ENCODE measurements around the gene RBKS.
A peak's percentile ranks its signal among the peaks of the same experiment; 100 is the strongest.
"Not testable (repeated sequence)": the region's sequence is repeated elsewhere in the genome, so short reads cannot be mapped to it uniquely, and the experiment has no call there.

RBKS gene

DNA sequence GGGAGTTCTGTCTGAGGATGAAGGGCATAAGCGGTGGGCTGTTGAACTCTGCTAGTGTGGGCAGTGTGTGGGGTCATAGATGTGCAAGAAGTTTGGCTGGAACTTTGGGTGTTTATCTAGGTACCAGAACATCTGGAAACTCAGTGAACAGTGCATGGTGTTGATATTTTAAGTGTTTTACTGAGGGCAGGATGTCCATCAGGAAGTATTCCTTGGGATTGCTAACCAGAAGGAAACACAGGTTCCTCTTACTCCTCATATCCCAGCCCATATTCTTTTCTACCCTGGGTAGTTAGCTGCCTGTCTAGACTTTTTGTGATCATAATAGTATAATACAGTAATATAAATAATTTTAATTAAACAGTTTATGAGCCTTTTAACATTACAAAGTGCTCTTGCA, 15.9 kb upstream of the RBKS start:
- no peak for DNase-seq (ENCODE audit: low read depth, low spot score)

DNA sequence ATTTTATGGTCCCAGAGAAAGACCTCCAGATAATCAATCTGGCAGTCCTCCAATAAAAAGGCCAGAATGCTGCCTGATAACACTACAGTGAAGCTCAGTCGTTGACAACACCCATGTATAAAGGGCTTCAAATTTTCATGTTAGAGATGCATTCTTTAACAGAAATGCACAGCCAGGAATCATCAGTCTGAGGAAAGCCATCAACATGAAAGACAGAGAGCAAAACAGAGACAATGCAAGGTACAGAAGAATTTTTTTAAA, 14.1 kb upstream of the RBKS start:
- DNase-seq (ENCODE audit: low read depth, low spot score), result no peak

DNA sequence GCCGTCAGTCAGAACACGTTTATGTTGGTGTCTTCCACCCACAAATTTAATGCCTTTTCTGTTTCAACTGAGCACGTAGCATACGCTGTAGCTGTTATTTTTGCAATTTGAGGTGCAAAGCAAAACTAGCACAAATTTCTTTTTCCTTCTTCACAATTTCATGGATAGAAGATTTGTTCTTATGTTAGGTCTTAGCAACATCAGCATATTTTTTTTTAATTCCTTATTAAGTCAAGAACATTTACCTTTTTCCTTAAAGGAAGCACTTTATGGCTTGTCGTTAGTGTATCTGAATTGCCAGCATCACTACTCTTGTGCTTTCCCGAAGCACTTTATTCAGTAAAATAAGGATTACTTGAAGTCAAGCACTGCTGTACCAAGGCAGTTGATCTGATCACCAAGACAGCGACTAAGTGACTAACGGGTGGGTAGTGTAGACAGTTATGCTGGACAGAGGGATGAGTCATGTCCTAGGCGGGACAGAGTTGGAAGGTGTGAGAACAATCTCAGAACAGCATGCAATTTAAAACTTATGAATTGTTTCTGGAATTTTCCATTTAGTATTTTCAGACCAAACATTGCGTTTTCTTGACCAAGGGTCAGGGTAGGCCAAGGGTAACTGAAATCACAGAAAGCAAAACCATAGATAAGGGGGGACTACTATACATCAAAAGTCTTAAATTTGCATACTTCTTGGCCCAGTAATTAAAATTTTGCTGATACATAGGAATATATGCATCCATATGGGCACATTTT, 13.6 kb upstream of the RBKS start:
- DNase-seq (ENCODE audit: low read depth, low spot score), result no peak

DNA sequence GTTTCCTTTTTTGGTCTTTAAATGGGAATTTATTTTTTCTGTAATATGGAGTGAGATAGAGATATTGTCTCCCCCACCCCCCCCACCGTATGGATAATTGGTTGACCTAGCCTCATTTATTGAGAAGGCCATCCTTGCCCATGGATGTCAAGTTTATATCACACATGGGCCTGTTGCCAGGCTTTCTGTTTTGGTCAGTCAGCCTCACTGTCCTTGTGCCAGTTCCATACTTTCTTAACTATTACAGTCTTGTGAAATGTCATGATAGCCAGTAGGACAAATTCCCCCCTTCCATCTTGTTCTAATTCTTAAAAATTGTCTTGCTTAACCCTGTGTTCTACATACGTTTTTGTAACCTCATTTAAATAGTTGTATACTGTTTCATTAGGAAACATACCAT, 12.8 kb upstream of the RBKS start:
- DNase-seq (ENCODE audit: low read depth, low spot score), result no peak

DNA sequence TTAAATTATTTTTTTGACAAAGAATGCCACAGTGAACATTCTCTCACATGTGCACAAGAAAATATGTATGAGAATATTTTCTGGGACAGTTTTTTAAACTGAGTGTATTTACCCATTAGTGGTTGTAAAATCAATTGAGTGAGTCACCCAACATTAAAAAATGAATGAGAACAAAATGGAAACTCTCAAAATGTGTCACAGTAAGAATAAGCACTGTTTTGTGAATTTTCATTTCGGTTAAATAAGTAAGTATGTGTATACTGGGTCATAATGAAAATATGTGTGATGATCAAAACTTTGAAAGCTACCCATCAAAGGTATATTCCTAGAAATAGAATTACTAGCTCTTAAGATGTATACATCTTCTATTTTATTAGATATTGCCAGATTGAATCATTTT, 11.9 kb upstream of the RBKS start:
- DNase-seq (ENCODE audit: low read depth, low spot score), result no peak

DNA sequence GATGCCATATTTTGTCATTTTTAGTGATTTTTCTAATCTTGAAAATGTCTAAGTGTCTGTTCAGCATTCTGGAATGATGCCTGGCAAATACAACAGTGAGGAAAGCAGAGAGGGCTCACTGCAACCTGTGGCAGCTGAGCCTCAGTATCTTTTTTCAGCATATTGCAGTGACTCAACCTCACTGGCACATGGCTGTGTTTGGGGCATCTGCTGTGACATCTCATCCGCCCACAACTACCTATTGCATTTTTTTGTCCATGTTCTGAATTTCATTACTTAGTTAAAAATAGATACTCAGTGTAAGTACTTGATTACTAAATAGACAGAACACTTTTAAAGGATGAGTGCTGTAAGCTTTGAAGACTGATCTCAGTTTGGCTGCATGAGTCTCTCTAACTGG, 11.0 kb upstream of the RBKS start:
- no peak for DNase-seq (ENCODE audit: low read depth, low spot score)

DNA sequence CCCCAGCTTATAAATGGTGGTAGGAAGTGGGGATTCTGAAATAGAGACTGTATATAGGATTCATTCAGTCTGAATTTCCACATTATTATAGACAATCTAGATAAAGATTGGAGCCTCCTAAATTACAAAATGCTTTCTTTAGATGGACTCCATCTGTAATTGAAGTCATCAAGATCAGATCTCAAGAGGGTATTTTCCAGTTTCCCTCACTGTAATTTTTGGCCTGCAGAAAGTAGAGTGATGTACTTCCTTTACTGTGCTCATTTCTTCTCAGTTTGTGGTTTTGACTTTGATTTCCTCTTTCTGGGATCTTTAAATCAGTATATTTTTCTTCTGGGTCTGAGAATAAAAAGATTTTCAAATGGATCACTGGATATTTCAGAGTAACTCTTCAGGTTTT, 7.5 kb upstream of the RBKS start:
- no peak for DNase-seq (ENCODE audit: low read depth, low spot score)

DNA sequence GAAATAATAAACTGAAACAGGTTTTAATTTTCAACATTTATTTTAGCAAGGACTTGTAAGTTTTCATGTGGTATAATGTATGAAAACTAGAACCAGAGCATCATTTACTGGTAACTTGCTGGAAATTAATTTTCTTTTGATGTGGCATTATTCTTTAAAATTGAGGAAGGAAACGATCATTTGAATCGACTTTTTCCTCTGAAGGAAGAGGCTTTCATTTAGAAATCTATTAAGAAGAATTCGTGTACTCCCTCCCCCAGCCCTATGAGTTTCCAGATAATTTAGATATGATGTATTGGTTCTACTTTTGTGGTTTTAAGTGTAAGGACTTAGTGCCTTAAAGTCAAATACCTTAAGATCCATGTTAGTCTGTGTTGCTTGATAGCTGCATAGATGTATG, 2.8 kb upstream of the RBKS start:
- DNase-seq (ENCODE audit: low read depth, low spot score), result no peak

DNA sequence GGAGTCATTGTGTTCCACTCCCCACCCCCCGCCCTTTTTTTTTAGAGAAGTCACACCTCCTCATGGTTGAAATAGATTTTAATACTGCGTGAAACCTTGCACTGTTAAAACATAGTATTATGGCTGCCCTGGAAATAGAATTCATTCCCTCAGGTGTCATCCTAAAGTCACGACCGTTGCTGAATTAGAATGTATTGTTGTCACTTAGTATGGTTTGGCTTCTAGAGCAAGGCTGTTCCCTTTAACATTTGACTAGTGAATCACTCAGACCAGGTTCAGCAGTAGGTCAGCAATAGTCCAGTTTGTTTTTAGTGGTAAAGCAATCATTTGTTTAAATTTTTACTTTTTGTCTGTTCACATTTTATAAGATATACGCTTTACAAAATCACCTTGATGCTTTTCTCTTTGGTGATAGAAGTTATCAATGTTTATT, 1.5 kb upstream of the RBKS start:
- DNase-seq (ENCODE audit: low read depth, low spot score), result no peak

DNA sequence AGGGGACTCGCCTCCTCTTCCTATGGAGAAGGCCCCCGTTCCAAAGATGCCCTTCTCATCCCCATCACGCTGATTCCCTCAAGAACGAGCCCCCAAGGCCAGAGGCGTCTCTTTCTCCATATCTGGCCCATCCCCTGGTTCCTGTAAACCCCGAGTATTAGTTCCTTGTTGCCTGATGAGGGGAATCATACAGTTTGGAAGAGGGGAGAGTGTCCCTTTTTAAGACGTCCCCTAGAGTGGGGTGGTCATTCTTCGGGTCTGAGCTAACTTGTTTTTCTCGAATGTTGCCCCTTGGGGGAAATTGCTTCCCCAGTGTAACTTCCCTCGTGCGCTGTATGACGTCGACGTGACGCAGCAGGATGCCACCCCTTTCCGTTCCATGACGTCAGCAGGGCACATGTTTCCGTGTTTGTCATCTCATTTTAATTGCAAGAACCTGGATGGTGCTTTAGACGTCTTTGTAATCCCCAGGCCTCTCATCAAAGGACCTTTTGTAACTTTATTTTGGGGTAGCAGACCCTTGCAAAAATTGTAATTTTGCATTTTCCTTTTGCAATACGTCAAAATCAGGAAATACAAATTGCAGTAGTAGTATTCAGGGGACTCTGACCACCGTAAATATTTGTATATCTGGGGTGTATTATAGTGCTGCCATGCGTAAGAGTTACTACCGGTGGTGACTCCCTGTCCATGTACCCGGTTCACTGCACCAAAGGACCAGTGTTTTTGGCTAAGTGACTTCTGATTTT, 911 bp upstream of the RBKS start:
- peak; percentile 82 for DNase-seq (ENCODE audit: low read depth, low spot score)

DNA sequence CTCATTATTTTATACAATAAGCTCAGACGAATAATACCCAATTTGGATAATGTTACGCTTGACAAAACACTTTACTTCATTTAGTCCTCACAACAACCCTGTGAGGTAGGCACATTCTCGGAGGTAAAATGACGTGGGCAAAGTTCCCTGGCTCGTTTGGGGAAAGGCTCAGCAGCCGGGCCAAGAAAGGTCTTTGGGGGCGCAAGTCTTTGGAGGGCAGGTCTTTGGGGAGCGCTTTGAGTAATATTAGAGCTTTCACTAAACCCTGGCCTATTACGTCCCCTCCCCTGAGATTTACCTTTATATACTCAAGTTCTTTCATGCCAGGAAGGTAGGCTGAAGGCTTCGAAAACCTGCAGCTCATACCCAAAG, 427 bp downstream of the RBKS start:
- DNase-seq (ENCODE audit: low read depth, low spot score), result no peak

DNA sequence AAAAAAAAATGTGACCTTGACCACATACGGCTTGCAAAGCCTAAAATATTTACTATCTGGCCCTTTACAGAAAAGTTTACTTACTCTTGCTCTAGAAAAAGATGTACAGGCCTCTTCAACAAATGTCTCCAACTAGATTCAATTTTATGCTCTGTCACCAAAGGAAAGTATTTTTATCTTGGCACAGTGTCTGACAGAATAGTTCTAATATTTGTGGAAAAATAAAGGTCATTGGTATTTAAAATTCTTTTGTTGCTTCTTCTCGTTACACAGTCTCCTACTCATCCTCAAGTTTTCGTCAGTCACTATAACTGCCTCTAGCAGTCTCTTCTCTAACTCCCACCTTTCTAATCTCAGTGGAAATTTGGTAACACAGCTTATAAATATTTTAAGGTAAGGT, 1.4 kb downstream of the RBKS start:
- no peak for DNase-seq (ENCODE audit: low read depth, low spot score)

DNA sequence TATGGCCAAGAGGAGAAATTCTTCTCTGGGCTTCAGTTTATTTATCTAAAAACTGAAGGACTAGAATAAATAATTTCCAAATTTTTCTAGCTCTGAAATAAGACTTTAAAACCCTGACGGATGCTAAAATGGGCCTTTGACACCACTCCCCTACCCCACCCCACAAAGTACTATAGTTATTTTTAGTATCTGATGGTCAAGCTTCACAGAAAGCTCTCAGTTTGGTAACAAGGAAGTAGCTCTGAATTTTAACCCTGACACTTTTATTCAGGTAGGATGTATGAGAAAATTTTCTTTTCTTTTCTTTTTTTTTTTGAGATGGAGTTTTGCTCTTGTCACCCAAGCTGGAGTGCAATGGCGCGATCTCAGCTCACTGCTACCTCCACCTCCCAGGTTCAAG, 2.4 kb downstream of the RBKS start:
- DNase-seq (ENCODE audit: low read depth, low spot score), result no peak

DNA sequence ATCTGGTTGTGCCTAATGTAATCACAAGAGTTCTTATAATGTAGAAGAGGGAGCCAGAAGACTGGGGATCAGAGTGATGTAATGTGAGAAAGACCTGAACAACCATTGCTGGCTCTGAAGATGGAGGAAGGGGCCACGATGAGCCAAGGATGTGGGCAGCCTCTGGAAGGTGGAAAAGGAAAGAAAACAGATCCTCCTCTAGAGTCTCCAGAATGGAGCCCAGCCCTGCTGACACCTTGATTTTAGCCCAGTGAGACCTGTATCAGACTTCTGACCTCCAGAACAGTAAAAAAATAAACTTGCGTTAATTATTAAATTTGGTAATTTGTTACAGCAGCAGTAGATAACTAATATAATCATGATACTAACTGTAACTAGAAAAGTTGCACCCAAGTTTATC, 3.1 kb downstream of the RBKS start:
- DNase-seq (ENCODE audit: low read depth, low spot score), result no peak

DNA sequence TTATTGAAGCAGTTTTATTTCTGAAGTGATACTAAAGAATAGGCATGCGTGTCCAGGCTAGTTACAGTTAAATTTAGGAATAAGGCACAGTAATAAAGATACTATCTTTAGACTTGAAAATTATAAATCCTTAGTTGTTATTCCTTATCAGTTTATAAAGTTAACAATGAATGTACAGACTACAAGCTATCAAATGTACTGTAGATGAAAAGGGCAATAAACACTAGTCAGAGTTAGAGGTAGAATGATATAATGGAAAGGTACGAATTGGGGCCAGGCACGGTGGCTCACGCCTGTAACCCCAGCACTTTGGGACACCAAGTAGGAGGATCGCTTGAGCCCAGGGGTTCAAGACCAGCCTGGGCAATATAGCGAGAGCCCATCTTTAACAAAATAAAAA, 3.9 kb downstream of the RBKS start:
- DNase-seq (ENCODE audit: low read depth, low spot score), result no peak

DNA sequence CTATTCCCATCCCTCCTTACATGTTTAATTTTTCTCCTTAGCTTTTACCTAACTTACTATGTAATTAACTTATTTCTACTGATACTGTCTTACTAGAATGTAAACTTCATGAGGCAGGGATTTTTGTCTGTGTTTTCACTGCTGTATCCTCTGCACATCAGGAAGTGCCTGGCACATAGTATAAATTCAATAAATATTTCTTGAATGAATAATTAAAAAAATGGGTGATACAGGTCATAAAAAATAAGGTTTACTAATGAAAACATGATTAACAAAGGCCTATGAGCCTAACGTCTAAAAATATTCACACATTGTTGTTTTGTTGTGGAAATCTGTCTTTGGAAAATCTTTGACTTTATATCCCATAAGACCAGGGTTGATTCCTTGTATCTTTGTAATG, 4.5 kb downstream of the RBKS start:
- DNase-seq (ENCODE audit: low read depth, low spot score), result no peak

DNA sequence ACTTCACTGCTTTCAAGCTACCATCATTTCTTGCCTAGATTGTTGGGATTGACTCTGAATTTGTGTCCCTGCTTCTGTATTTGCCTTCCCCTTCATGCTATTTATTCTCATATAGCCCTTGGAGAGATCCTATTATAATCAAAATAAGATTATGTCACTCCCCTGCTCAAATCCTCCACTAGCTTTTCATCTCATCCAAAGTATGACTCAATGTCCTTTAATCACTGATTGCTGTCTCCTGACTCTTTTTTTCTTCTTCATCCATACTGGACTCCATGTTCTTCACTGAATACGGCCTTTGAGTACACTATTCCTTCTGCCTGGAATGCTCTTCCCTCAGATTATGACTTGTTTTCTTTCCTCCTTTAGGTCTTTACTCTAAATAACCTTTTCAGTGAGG, 5.0 kb downstream of the RBKS start:
- no peak for DNase-seq (ENCODE audit: low read depth, low spot score)

DNA sequence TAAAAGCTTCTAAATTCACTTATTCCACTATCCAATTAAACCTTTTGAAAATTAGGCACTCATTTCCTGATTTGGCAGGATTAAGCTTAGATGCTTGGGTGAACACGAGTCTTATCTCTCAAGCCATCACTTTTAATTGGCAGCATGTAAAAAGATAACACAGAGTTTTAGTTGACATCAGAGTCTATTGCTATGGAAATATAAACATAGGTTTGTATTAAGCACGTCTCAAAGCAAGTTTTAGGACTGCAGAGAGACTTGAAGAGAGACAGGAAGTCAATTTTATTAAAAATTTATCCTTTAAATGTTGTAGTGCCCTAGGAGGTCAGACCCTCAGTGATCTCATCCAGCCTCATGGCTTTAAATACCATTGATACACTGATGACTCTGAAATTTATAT, 5.6 kb downstream of the RBKS start:
- no peak for DNase-seq (ENCODE audit: low read depth, low spot score)

DNA sequence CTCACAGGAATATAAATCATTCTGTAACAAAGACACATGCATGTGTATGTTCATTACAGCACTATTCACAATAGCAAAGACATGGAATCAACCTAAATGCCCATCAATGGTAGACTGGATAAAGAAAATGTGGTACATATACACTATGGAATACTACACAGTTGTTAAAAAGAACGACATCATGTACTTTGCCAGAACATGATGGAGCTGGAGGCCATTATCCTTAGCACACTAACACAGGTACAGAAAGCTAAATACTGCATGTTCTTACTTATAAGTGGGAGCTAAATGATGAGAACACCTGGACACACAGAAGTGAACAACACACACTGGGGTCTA, 7.6 kb downstream of the RBKS start:
- not testable (repeated sequence) for DNase-seq (ENCODE audit: low read depth, low spot score)

DNA sequence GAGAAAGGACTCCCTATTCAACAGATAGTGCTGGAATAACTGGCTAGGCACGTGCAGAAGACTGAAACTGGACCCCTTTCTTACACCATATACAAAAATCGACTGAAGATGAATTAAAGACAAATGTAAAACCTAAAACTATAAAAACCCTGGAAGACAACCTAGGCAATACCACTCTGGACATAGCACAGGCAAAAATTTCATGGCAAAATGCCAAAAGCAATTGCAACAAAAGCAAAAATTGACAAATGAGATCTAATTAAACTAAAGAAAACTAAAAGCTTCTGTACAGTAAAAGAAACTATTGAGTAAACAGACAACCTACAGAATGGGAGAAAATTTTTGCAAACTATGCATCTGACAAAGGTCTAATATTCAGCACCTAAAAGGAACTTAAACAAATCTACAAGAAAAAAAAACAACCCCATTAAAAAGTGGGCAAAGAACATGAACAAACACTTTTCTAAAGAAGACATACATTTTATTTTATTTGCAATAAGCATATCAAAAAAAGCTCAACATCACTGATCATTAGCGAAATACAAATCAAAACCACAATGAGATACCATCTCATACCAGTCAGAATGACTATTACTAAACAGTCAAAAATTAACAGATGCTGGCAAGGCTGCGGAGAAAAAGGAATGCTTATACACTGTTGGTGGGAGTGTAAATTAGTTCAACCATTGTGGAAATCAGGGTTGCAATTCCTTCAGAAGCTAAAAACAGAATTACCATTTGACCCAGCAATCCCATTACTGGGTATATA, 8.2 kb downstream of the RBKS start:
- DNase-seq (ENCODE audit: low read depth, low spot score), result not testable (repeated sequence)

DNA sequence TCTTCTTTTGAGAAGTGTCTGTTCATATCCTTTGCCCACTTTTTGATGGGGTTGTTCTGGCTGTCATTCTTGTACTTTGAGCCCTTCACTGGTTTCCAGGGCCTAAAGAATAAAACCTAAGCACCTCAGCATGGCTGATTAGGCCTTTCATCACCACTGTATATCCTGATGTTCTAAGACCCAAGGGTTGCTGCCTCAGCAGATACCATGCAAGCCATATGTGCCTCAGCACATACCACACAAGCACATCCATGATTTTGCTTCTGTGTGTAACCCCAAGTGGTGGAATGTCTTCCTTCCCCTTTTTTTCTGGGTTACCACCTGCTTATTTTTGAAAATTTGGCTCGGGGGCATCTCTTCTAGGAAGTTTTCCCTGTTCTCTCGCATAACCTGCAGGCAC, 11.4 kb downstream of the RBKS start:
- no peak for DNase-seq (ENCODE audit: low read depth, low spot score)

DNA sequence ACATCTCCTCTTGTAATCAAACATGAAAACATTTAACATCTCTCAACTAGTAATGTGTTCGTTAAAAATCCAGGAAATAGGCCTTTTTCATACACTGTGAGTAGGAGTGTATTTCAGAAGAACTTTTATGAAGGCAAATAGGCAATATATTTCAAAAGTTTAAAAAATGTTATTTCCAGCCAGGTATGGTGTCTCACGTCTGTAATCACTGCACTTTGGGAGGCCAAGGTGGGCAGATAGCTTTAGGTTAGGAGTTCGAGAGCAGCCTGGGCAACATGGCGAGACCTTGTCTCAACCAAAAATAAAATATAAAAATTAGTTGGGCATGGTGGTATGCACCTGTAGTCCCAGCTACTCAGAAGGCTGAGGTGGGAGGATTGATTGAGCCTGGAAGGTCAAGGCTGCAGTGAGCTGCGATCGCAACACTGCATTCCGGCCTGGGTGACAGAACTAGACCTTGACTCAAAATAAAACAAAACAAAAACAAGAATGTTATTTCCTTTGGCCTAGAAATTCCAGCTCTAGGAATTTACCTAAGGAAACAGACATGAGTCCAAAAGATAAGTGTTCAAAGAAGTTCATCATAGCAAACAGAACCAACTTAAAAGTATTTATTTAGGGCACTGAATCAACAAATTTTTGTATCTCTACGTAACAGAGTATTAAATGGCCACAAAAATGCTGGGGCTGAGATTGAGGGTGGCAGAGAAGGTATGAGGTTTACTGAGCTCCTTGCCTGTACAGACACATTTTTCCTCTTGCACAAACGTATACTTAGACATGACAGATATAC, 14.9 kb downstream of the RBKS start:
- no peak for DNase-seq (ENCODE audit: low read depth, low spot score)
